GM19099 (cell line): Measurements from ENCODE around the gene ZNF710.

ENCODE experiments used
- POLR2A ChIP-seq: IDR thresholded peaks from 3 replicates; pipeline ENCODE4 v1.6.1; 2011; ENCODE audit warnings: low read depth; ENCODE audit not compliant: insufficient read length; ENCODE audit errors: extremely low read depth

Gene ZNF710

GRCh38 chr15:90103701-90104329, 102.7 kb downstream of the ZNF710 start:
- no peak for TF ChIP-seq POLR2A

- TF ChIP-seq POLR2A: no peak
Measured at GRCh38 chr15:90104551-90104950, 103.4 kb downstream of the ZNF710 start.

DNA sequence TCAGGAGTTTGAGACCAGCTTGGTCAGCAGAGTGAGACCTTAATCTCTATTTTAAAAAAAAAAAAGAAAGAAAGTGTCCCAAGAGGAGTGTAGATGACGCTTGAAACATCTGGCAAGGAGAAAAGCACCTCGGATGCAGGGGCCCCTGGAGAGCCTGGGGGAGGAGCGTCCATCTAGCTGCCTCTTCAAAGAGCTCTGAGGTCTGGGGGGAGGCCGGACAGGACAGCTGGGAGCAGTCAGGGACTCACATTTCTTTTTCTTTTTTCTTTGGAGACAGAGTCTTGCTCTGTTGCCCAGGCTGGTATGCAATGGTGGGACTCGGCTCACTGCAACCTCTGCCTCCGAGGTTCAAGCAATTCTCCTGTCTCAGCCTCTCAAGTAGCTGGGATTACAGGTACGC, 104.4 kb downstream of the ZNF710 start:
- TF ChIP-seq POLR2A: no peak

- TF ChIP-seq POLR2A: no peak
Measured at GRCh38 chr15:90106522-90107117, 105.5 kb downstream of the ZNF710 start.

GRCh38 chr15:90113166-90113565, 112.0 kb downstream of the ZNF710 start:
- no peak for TF ChIP-seq POLR2A

- TF ChIP-seq POLR2A: no peak
Measured at GRCh38 chr15:90114451-90114901, 113.4 kb downstream of the ZNF710 start.

- TF ChIP-seq POLR2A: no peak
Measured at GRCh38 chr15:90115783-90116182, 114.7 kb downstream of the ZNF710 start.

DNA sequence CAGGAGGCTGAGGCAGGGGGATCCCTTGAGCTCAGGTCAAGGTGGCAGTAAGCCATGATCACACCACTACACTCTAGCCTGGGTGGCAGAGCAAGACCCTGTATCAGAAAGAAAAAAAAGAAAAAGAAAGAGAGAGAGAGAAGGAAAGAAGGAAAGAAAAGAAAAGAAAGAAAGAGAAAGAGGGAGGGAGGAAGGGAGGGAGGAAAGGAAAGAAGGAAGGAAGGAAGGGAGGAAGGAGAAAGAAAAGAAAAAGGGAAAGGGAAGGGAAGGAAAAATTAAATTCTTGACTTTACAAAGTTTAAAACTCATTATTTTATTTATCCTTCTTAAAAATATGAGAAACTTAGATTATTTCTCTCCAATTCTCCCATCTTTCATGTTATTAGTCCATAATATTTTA, 118.2 kb downstream of the ZNF710 start:
- TF ChIP-seq POLR2A: no peak

DNA sequence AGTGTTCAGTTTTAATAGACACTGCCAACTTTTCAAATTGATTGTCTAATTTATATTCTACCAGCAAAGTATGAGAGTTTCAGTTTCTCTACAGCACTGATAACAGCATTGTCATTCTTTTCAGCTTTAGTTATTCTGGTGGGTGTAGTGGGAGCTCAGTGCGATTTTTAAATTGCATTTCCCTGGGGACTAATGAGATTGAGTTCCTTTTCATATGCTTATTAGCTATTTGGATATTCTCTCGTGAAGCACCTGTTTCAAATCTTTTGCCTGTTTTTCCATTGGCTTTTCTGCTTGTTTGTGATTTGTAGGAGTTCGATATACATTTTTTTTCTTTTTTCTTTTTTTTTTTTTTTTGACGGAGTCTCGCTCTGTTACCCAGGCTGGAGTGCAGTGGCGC, 120.0 kb downstream of the ZNF710 start:
- TF ChIP-seq POLR2A: no peak

GRCh38 chr15:90124507-90124906, 123.4 kb downstream of the ZNF710 start:
- TF ChIP-seq POLR2A: no peak

DNA sequence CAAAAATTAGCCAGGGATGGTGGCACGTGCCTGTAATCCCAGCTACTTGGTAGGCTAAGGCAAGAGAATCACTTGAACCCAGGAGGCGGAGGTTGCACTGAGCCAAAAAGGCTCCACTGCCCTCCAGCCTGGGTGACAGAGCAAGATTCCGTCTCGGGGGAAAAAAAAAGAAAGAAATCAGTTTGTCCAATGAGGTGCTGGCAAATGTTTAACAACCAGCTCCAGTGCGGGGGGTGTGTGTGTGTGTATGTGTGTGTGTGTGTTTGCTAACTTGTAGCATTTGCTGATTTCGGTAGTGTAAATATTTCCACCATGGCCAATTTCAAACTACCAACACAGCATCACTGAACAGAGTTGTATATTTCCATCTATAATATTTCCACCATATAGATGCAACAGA, 124.9 kb downstream of the ZNF710 start:
- no peak for TF ChIP-seq POLR2A

GRCh38 chr15:90126596-90127435, 125.7 kb downstream of the ZNF710 start:
- no peak for TF ChIP-seq POLR2A

DNA sequence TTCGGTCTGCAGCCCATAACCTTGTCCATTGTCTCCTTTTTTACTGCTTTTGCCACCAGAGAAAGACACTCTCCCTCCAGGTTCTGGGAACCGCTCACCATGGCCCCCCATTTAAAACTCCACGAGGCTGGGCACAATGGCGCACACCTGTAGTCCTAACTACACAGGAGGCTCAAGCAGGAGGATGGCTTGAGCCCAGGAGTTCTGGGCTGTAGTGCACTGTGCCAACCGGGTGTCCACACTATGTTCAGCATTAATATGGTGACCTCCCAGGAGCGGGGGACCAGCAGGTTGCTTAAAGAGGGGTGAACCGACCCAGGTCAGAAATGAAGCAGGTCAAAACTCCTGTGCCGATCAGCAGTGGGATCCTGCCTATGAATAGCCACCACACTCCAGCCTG, 129.2 kb downstream of the ZNF710 start:
- no peak for TF ChIP-seq POLR2A
